Measurements from ENCODE around the gene TDP1.
A peak's percentile ranks its signal among the peaks of the same experiment; 100 is the strongest.

TDP1 gene

GRCh38 chr14:89963288-89963978 lies 7.7 kb downstream of the TDP1 start:
- no peak overlapping the region for H3K4me3 ChIP-seq (replicated peaks; ENCODE audit: low read depth, low read length)
- no peak for DNase-seq (ENCODE audit: extremely low read depth, insufficient read length)
- no peak for TF ChIP-seq CTCF (IDR thresholded peaks at IDR 0.05; ENCODE audit: insufficient read depth, low read length, poor library complexity, severe bottlenecking)
- peaks cover 21% of the 10 kb centered on the region for H3K36me3 ChIP-seq (ENCODE audit: control insufficient read depth, insufficient read depth, low read length)
- H3K27me3 ChIP-seq (replicated peaks; ENCODE audit: control insufficient read depth, insufficient read depth, low read length), result no peaks in the 10 kb centered on the region

- no peak overlapping the region for H3K4me3 ChIP-seq (replicated peaks; ENCODE audit: low read depth, low read length)
- no peak for TF ChIP-seq CTCF (IDR thresholded peaks at IDR 0.05; ENCODE audit: insufficient read depth, low read length, poor library complexity, severe bottlenecking)
- no peak for DNase-seq (ENCODE audit: extremely low read depth, insufficient read length)
- H3K27me3 ChIP-seq (replicated peaks; ENCODE audit: control insufficient read depth, insufficient read depth, low read length), result no peaks in the 10 kb centered on the region
- H3K36me3 ChIP-seq (ENCODE audit: control insufficient read depth, insufficient read depth, low read length), result peaks cover 24% of the 10 kb centered on the region
These were observed 10.1 kb downstream of the TDP1 start for GRCh38 chr14:89965839-89966238.

- no peak overlapping the region for H3K4me3 ChIP-seq (replicated peaks; ENCODE audit: low read depth, low read length)
- peaks cover 21% of the 10 kb centered on the region for H3K36me3 ChIP-seq (ENCODE audit: control insufficient read depth, insufficient read depth, low read length)
- peak; percentile 81 for TF ChIP-seq CTCF (IDR thresholded peaks at IDR 0.05; ENCODE audit: insufficient read depth, low read length, poor library complexity, severe bottlenecking)
- no peak for DNase-seq (ENCODE audit: extremely low read depth, insufficient read length)
- H3K27me3 ChIP-seq (replicated peaks; ENCODE audit: control insufficient read depth, insufficient read depth, low read length), result no peaks in the 10 kb centered on the region
These were observed 17.6 kb downstream of the TDP1 start for GRCh38 chr14:89973234-89973823.

- Histone ChIP-seq H3K36me3 (ENCODE audit: control insufficient read depth, insufficient read depth, low read length) (peaks cover 13% of the 10 kb centered on the region), H3K4me3 (replicated peaks; ENCODE audit: low read depth, low read length) (no peak overlapping the region), H3K27me3 (replicated peaks; ENCODE audit: control insufficient read depth, insufficient read depth, low read length) (no peaks in the 10 kb centered on the region)
- TF ChIP-seq CTCF (IDR thresholded peaks at IDR 0.05; ENCODE audit: insufficient read depth, low read length, poor library complexity, severe bottlenecking), result no peak
- DNase-seq (ENCODE audit: extremely low read depth, insufficient read length), result no peak
These were observed 21.9 kb downstream of the TDP1 start for GRCh38 chr14:89977668-89978067.

GRCh38 chr14:89978656-89979055 lies 22.9 kb downstream of the TDP1 start:
- Histone ChIP-seq H3K4me3 (replicated peaks; ENCODE audit: low read depth, low read length) (no peak overlapping the region), H3K36me3 (ENCODE audit: control insufficient read depth, insufficient read depth, low read length) (peaks cover 12% of the 10 kb centered on the region), H3K27me3 (replicated peaks; ENCODE audit: control insufficient read depth, insufficient read depth, low read length) (no peaks in the 10 kb centered on the region)
- DNase-seq (ENCODE audit: extremely low read depth, insufficient read length), result no peak
- no peak for TF ChIP-seq CTCF (IDR thresholded peaks at IDR 0.05; ENCODE audit: insufficient read depth, low read length, poor library complexity, severe bottlenecking)

Measured in GM06990 (cell line).